Measurements from ENCODE around the gene BTBD2. TPM values are rescaled to one million over a fixed set of nuclear protein-coding genes. Genes with fewer than 3 reads are reported as not detected.

The BTBD2 gene
- total and polyA plus RNA-seq, 10 of the 15 experiments (the other 5 are each of a cell fraction or from before 2014, with no cell fraction given), result 0.13 to 66.2 (median 10.4) TPM

DNA sequence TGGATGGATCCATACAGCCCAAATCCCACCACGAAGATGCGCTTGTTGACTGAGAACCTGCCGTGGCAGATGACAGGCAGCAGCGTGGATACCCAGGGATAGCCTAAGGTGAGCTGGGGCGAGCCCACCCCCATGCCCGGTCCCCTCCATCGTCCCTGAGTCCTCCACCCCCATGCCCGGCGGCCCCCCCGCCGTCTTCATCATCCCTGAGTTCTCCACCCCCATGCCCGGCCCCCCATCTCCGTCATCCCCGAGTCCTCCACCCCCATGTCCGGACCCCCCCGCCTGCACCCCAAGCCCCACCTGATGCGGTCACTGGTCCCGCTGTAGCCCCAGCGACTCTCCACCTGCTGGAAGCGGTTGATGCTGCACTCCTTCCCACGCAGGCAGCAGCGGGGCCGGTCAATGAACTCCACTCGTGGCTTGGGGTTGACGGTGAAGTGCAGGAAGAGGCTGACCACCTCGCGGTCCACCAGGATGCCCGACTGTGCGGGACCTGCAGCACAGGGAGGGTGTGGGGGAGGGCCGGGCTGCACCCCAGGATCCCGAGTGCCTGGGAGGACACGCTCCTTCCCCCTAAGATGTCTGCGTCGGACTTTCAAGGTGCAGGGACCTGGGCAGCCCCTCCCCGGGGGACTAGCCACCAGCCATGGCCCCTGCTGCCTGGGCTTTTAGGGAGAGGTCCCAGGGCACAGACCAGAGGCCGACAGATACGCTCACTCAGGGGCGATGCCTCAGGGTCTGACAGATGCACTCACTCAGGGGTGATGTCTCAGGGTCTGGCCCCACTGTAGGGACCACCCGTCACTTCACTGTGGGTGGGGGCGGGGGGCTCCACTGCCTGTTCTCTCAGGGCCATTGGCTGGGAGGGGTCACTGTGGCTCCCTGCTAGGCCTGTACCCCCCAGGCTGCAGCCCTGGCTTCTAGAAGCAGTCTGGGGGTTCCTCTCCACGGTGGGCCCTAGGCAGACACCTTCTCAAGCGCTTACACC is 28.0 kb downstream of the BTBD2 start:
- CTCF ChIA-PET, result no interaction called here
- SMC1A ChIA-PET (ENCODE audit: uncharacterized antibody, unreplicated experiment), result no interaction called here
- no peak overlapping the region for H3K27ac ChIP-seq (ENCODE audit: control insufficient read depth, insufficient read depth)
- WGBS (ENCODE audit: insufficient coverage, insufficient replicate concordance, low lambda C conversion rate, missing lambda C conversion rate), result 87% methylated on average over 26 of the region's 42 CpGs
- in situ Hi-C loops (cut with MboI), result no loop called here
- no peak for DNase-seq (ENCODE audit: low read depth, low spot score)
- no peak for ATAC-seq
- RAD21 ChIA-PET (ENCODE audit: unreplicated experiment), result no interaction called here
- POLR2A ChIA-PET, result no interaction called here
- H3K36me3 ChIP-seq (ENCODE audit: control insufficient read depth in 2 of 2, insufficient read depth in 2 of 2, low read length in 1 of 2), result peaks cover 0 to 6% of the 10 kb centered on the region in 2 experiments; a peak in 3 of 4 replicates
- no peak overlapping the region for H3K4me3 ChIP-seq
- no peaks in the 10 kb centered on the region for H3K9me3 ChIP-seq (replicated peaks; ENCODE audit: control insufficient read depth, insufficient read depth, low read length)
- H3K4me2 ChIP-seq (ENCODE audit: control insufficient read depth, insufficient read depth), result no peak overlapping the region
- H2AFZ ChIP-seq (ENCODE audit: control insufficient read depth, low read depth, low read length), result no peak overlapping the region
- H3K27me3 ChIP-seq (replicated peaks in 1 of 2; ENCODE audit: control insufficient read depth in 2 of 2, insufficient read depth in 2 of 2, low read length in 1 of 2), result no peaks in the 10 kb centered on the region
- H3K9ac ChIP-seq (ENCODE audit: control insufficient read depth, insufficient read depth, low read length), result no peak overlapping the region
- H4K20me1 ChIP-seq (ENCODE audit: control insufficient read depth, insufficient read depth), result no peaks in the 10 kb centered on the region
- no peak for TF ChIP-seq STAT3 (IDR thresholded peaks at IDR 0.05; ENCODE audit: low read depth, low read length)
- TF ChIP-seq YBX1 (IDR thresholded peaks at IDR 0.05), result no peak
- no peak for TF ChIP-seq MTA3 (IDR thresholded peaks at IDR 0.05; ENCODE audit: borderline replicate concordance, low read length)
- TF ChIP-seq, protein P1, sequence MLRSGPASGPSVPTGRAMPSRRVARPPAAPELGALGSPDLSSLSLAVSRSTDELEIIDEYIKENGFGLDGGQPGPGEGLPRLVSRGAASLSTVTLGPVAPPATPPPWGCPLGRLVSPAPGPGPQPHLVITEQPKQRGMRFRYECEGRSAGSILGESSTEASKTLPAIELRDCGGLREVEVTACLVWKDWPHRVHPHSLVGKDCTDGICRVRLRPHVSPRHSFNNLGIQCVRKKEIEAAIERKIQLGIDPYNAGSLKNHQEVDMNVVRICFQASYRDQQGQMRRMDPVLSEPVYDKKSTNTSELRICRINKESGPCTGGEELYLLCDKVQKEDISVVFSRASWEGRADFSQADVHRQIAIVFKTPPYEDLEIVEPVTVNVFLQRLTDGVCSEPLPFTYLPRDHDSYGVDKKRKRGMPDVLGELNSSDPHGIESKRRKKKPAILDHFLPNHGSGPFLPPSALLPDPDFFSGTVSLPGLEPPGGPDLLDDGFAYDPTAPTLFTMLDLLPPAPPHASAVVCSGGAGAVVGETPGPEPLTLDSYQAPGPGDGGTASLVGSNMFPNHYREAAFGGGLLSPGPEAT (IDR thresholded peaks at IDR 0.05; ENCODE audit: low read depth), result no peak
- TF ChIP-seq, protein P2, sequence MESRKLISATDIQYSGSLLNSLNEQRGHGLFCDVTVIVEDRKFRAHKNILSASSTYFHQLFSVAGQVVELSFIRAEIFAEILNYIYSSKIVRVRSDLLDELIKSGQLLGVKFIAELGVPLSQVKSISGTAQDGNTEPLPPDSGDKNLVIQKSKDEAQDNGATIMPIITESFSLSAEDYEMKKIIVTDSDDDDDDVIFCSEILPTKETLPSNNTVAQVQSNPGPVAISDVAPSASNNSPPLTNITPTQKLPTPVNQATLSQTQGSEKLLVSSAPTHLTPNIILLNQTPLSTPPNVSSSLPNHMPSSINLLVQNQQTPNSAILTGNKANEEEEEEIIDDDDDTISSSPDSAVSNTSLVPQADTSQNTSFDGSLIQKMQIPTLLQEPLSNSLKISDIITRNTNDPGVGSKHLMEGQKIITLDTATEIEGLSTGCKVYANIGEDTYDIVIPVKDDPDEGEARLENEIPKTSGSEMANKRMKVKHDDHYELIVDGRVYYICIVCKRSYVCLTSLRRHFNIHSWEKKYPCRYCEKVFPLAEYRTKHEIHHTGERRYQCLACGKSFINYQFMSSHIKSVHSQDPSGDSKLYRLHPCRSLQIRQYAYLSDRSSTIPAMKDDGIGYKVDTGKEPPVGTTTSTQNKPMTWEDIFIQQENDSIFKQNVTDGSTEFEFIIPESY (IDR thresholded peaks at IDR 0.05), result peak; percentile 66; the same call in 1 of the 2 replicates
- TF ChIP-seq RB1 (IDR thresholded peaks at IDR 0.05; ENCODE audit: borderline replicate concordance), result no peak
- peak; percentile 50 for TF ChIP-seq POLR2A (IDR thresholded peaks at IDR 0.05; ENCODE audit: low read depth, low read length)
- TF ChIP-seq NRF1 (conservative IDR thresholded peaks at IDR 0.05; ENCODE audit: low read depth, low read length), result no peak
- no peak for TF ChIP-seq ZNF384 (IDR thresholded peaks at IDR 0.05; ENCODE audit: borderline replicate concordance, low read depth, low read length)
- no peaks in the 10 kb centered on the region for H3K79me2 ChIP-seq (ENCODE audit: control insufficient read depth, insufficient read depth, low read length)
- FAIRE-seq, result no peak
- no peaks in the 10 kb centered on the region for H3K4me1 ChIP-seq (ENCODE audit: control insufficient read depth, insufficient read depth, low read length)
- BruUV-seq (replicated peaks), result no TSS peak
- intact Hi-C loops (cut with micrococcal nuclease; ENCODE audit: unreplicated experiment), result no loop called here
